T1000 (cell line): ENCODE data around the gene CTSL.
"Not testable (repeated sequence)": the region's sequence is repeated elsewhere in the genome, so short reads cannot be mapped to it uniquely, and the experiment has no call there.

Experiments
- DNase-seq: peaks from one replicate; lab custom pipeline; 2025; ENCODE audit warnings: mixed read lengths; lab: John Stamatoyannopoulos, UW

The CTSL gene

DNA sequence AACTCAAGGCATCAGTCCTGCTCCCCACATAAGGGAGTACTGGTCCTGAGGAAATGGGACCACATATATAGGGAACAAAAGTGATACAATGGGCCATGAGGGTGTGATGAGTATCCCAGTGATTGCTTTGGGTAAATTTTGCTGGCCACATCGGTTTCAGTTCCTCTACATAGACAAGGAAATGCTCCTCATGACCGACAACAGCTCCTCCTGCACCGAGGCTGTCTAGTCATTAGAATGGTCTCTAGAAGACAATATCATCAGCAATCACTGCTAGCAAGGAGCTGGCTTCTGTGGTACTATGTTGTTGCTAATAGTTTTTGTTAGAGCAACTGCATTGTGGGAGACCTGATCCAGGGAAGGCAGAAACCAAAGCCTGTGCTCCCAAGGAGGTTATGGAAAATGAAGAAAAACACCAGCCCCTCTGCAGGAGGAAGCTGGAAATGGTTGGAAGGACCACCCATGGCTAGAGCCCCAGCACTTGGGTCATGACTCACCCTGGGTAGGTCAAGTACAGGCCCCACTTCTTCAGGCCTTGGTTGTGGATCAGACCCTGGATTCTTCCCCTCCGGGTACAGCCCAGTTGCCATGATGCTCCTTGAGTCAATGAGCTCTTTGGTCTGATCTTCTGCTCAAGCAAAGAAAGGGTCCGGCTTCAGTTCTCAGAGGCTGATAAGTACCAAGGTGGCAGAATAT, 3.4 kb upstream of the CTSL start:
- no peak for DNase-seq

DNA sequence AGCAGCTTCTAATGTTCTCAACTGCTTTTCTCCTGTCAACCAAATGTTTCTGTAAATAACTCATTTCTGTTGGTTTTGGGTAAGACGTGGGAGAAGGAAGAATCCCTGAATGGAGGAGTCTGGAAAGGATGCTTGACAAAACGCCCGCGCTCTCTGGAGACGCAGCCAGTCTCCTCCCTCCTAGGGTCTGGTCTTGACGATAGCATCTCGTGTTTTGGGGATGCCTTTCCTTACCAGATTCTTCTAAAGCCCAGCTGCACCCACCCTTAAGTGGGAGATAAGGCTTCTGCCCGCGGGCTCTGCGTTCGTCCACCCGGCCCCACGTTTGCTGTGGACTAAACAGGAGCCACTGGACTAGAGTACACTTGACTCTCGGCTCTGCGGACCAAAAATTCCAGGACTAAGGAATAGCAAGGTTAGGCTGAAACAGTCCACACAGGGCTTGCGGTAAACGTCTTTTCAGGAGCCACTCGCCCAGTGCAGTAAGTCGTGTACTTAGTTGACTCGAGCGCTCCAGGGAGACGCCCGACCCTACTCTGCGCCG, 491 bp upstream of the CTSL start:
- DNase-seq: no peak

DNA sequence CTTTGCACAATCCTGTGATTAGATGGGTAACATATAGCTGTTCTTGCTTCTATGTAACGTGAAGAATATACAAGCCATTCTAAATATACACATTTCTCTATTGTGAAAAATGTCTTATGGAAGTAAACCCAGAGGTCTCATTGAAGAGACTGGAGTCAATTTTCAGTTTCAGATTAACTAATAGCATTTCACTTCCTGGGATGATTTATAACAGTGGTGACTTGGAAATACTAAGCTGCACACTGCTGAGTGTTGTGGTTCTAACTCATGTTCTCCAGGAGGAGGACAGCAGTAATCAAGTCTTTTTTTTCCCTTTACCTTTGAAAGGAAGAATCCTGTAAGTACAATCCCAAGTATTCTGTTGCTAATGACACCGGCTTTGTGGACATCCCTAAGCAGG, 3.3 kb downstream of the CTSL start:
- DNase-seq: no peak

DNA sequence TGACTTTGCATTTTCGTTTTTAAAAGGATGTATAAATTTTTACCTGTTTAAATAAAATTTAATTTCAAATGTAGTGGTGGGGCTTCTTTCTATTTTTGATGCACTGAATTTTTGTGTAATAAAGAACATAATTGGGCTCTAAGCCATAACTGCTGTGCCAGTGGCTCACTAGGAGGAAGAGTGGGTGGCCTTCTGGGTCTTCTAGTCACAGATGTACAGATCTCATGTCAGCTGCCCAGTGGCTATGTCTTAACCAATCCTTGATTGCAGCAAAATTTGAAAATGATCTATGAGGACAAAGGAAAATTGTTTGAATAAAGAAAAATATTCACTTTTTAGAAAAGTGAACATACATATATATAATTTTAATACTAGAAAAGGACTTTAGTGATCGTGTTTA, 5.4 kb downstream of the CTSL start:
- no peak for DNase-seq

DNA sequence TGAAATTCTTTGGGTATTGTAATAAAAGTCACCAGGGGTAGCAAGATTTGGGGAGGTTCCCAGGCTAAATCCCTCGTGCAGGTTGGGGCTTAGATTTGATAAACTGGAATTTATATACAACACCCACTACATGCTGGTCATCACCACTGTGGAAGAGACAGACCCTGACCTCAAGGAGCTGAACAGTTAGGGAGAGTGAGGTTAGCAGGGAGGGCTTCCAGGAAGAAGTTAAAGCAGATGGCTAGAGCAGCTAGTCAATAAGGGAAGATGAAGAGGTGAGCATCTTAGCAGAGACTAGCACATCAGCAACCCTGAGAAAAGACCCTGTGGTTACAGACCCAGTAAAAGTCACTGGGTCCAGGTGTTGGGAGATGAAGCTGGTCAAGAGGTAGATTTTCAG, 6.4 kb downstream of the CTSL start:
- no peak for DNase-seq

DNA sequence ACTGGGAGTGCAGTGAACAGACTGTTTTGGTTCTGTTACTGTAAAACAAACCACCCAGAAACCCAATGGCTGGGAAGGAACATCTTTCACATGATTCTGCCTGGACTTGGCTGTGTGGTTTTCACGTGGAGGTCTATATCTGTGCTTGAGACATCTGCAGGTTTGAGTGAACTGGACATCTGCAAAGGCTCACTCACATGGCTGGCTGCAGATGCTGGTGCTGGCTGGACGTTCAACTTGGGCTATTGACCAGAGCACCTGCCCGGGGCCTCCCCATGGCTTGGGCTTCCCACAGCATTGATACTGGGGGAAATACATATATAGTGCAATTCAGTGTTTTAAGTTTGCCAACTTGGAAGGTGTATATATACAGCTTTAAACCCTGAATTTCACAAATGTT, 6.8 kb downstream of the CTSL start:
- DNase-seq: no peak

DNA sequence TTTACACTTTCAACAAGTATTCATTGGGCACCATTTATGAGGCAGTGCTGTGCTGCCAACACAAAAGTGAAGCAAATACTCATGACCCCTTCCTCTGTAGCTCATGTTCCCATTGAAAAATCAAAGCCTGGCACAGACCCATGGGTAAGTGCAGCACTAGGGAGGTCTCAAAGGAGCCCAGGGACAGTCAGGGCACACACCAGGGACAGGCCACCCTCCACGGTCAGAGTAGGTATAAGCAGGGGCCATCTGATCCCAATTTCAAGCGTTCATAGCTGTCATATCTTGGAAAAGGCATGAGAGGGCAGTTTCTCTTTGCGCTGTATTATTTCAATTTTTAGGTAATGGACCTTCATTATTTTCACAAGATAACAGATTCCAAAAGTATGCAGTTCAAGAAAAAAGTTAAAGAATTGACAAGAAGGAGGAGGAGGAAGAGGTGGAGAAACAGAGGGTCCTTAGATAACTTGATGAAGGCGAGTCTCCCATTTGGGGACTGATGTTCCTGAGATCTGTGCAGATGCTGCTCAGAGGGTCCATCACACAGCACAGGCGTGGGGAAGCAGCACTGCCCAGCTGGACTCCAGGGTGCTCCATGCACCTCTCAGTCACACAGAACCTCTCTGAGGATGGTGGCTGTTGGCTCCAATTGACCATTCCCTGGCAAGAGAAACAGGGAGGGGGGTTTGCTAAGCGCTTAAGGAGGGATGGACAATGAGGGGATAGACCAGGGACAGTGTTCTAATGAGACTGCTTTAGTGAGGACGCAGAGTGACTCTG, 7.5 kb downstream of the CTSL start:
- no peak for DNase-seq

DNA sequence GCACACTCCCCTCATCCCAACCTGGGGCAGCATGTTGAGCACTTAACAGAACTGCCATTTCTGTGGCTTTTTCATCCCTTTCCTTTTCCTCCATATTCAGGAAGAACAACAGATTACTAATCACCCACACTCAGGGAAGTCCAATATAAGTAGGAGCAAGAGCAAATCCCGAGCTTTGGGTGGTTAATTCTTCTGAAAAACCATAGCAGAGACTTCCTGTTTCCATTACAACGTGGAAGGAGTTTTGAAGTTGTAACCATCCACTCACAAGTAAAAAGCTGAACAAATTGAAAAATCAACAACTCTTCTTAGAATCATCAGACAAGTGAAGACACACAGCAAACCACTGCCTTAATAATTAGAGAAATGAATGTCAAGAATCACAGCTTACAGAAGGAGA, 8.2 kb downstream of the CTSL start:
- DNase-seq: no peak

DNA sequence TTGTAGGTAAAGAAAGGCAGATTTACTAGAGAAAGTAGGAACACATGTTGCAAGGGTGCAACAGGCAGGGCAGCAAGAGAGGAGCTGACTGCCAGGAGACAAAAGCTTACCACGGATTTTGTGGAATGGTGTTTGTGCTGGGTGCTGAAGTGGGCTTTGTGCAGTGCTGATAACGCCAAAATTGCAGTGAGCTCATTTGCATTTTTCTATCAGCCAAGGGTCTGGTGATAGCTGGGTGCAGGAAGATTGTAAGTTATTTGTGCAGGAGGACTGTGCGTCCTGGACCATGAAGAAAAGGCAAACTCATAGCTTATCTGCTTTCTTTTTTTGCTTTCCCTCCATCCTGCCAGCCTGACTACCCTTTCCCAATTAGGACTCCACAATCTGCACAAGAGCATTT, 13.6 kb downstream of the CTSL start:
- no peak for DNase-seq

DNA sequence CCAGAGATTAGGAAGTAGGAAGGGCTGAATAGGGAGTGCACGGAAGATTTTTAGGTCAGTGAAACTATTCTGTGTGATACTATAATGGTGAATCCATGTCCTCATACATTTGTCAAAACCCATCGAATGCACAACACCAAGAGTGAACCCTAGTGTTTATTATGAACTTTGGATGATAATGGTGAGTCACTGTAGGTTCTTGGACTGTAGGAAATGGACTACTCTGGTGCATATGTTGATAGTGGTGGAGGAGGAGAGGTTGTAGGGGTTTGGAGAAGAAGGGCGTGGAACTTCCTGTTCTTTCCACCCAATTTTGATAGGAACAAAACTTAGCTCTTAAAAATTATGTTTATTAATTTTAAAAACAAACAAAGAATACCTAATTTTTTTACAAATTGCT, 14.3 kb downstream of the CTSL start:
- DNase-seq: no peak

DNA sequence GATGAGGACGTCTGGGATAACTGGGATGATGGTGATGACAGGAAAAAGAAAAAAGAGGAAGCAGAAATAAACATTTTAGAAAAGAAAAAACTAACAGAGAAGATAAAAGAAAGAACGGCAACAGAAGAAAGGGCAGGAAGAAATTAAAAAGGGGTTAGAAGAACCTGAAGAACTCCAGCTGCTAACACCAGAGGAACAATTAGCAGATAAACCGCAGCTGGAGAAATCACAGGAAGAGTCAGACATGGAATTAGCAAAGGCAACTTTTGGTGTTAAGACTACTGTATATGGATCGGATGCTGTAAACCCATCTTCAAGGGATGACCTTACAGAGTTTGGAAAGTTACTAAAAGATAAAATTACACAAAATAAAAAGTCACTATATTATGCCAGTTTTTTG, 15.4 kb downstream of the CTSL start:
- DNase-seq: no peak

DNA sequence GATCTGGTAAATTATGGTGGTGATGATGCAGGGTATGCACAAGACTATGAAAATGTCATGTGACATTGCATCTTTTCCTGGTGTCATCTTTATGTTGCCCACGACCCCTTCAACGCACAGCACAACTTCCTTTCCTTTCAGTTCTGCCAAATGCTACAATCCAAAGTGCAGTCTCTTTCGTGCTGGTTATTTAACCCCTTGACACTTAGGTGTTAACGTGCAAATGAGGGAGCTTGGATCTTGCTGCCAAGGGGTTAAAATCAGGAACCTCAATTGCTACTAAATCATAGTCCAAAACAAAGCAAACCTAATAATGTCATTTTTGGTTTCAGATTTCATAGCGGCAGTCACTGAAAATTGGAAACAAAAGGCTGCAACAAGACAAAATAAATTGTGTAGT, 16.0 kb downstream of the CTSL start:
- DNase-seq: no peak

DNA sequence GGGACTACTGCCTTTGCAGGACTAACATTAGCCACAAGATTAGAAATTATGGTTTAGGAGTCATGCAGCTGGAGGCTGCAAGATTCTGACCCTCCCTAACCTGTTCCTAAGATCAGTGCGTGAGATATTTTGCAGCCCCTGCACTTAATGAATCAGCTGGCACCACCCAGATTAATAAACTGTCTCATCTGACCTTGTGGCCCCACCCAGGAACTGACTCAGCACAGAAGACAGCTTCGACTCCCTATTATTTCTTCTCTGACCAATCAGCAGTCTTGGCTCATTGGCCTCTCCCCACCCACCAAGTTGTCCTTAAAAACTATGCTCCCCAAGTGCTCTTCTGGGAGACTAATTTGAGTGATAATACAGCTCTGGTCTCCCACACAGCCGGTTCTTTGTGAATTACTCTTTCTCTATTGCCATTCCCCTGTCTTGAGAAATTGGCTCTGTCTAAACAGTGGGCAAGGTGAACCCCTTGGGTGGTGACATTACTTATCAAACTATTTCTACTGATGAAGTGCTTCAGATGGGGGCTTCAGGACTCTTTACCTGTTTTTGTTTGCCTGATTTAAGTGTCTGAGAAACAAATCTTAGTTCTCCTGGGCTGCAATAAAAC, 17.0 kb downstream of the CTSL start:
- no peak for DNase-seq

DNA sequence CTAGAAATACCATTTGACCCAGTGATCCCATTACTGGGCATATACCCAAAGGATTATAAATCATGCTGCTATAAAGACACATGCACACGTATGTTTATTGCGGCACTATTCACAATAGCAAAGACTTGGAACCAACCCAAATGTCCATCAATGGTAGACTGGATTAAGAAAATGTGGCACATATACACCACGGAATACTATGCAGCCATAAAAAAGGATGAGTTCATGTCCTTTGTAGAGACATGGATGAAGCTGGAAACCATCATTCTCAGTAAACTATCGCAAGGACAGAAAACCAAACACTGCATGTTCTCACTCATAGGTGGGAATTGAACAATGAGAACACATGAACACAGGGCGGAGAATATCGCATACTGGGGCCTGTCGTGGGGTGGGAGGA, 18.3 kb downstream of the CTSL start:
- not testable (repeated sequence) for DNase-seq

DNA sequence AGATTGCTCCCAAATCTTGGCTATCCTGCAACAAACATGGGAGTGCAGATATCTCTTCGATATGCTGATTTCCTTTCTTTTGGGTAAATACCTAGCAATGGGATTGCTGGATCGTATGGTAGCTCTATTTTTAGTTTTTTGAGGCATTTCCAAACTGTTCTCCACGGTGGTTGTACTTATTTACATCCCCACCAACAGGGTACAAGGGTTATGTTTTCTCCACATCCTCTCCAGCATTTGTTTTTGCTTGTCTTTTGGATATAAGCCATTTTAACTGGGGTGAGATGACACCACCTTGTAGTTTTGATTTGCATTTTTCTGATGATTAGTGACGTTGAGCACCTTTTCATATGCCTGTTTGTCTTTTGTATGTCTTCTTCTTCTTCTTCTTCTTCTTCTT, 20.3 kb downstream of the CTSL start:
- DNase-seq: no peak

DNA sequence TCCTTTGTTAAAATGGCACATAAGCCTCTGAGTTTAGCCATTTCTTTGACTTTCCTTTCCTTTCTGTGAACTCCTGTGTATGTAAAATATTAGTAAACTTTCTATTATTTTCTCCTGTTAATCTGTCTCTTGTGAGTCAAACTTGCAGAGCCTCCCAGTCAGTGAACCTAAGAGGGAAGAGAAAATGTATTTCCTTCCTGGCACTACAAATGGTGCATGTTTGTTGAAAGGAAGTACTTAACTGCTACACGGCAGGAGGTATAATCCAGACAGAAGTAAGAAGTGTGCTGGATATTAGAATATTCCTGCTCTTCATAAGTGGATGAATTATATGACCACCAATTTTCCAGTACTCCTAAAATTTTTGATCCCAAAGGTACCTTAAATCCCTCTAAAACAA, 23.0 kb downstream of the CTSL start:
- no peak for DNase-seq

DNA sequence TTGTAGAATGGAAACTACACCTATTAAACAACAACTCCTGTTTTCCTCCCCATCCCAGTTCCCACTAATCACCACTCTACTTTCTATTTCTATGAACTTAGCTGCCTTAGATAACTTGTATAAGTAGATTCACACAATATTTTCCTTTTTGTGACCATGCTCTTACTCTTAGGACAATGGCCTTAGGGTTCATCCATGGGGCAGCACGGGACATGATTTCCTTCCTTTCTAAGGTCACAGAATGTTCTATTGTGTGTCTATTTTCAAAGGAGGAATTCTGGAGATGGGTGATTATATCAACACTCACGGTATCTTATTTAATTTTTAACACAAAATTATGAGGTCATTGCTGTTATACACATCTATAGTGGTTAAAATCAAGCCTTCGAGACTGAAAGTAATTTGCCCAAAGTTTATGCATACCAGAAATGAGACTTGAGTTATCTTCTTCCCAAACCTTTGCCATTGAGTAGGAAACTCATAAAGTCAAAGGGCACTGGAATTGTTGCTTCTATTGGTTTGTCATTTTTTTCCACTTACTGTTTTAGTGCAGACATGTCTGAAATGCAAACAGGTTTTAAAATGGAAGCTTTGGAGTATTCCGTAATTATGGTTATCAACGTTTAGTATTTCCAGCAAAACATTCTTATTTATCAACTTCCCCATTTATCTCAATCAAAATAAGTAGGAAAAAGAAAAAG, 23.6 kb downstream of the CTSL start:
- DNase-seq: no peak

DNA sequence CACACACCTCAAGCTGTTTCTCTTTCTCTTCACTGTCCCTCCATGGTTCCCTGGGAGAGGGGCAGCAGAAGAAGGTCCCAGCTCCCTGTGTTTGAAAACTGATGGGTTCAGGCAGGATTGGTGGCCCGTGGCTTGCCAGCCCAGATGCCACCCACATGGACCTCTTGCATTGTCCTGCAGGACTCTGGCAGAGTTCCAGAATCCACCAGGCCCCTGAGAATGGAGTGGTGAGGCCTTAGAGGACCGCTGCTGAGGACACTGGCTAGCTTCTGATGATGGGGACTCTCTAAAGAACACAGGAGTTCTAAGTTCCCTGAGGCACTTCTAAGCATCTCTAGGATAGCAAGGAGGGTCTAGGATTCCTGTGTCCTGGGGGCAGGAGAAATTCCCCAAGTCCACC, 24.8 kb downstream of the CTSL start:
- no peak for DNase-seq

DNA sequence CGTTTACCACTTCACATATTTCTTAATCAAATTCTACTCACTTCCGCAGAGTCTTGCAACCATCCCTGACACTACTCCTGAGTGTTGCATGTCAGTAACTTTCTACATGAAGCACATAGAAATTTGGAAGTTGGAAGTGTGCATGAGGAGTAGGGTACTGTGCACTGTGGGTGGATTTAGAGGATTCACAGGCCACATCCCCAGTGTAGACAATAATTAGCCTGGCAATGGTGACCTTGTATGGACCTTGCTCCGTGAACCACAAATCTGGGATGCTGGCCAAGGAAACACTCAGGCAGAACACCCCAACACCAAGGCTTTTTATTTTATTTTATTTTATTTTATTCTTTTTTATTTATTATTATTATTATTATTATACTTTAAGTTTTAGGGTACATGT, 25.5 kb downstream of the CTSL start:
- DNase-seq: no peak

DNA sequence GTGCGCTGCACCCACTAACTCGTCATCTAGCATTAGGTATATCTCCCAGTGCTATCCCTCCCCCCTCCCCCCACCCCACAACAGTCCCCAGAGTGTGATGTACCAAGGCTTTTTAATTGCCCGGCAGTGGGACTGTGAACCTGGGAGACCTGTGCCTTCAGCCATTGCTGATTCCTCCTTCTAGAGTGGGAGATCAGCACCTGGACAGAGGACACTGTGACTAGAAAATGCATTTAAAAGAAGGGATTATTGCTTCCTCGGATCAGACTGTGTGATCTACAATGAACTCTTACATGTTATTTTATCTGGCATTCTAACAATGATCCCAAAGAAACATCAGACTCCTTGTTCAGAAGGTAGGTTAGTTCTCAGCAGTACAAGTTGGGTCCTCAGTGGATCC, 25.9 kb downstream of the CTSL start:
- no peak for DNase-seq

DNA sequence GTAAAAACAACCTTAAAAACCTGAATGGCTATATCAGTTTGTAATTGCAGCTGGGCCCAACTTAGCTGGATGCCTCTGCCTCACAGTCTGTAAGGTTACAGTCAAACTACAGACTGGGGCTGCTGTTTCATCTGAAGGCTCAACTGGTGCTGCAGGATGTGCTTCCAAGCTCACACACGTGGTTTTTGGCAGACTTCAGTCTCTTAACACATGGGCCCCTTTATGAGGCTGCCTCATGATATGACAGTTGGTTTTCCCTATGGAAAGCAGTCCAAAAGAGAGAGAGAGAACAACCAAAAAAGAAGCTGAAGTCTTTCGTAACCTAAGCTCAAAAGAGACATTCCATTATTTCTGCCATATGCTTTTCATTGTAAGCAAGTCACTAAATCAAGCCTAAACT, 27.4 kb downstream of the CTSL start:
- no peak for DNase-seq

DNA sequence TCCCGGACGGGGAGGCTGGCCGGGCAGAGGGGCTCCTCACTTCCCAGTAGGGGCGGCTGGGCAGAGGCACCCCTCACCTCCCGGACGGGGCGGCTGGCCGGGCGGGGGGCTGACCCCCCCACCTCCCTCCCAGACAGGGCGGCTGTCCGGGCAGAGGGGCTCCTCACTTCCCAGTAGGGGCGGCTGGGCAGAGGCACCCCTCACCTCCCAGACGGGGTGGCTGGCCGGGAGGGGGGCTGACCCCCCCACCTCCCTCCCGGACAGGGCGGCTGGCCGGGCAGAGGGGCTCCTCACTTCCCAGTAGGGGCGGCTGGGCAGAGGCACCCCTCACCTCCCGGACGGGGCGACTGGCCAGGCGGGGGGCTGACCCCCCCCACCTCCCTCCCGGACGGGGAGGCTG, 32.4 kb downstream of the CTSL start:
- not testable (repeated sequence) for DNase-seq

DNA sequence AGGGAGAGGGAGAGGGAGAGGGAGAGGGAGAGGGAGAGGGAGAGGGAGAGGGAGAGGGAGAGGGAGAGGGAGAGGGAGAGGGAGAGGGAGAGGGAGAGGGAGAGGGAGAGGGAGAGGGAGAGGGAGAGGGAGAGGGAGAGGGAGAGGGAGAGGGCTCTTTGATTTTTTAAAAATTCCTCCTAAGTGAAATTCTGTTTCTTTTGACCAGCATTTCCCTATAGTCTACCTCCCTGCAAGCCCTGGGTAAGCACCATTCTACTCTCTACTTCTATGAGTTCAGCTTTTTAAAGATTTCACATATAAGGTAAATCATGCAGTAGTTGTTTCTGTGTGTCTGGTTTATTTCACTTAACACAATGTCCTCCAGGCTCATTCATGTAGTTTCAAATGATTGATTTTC, 34.1 kb downstream of the CTSL start:
- not testable (repeated sequence) for DNase-seq
